Common myeloid progenitor, CD34-positive (primary cell): ENCODE measurements around the gene URI1.

ENCODE experiments used
- CTCF ChIA-PET: fragments of 350-600 bp; sonication (Branson Sonifier 250); formaldehyde crosslinking; loops from one replicate; lab custom pipeline; 2021; ENCODE audit warnings: antibody characterized with exemption; lab: Charles Lee
- POLR2A ChIA-PET: fragments of 350-600 bp; sonication (Branson Sonifier 250); formaldehyde crosslinking; loops from one replicate; lab custom pipeline; 2021; ENCODE audit warnings: antibody characterized with exemption; lab: Charles Lee
- DNase-seq, 3 donors: peaks; one replicate each; pipeline versions ENCODE4 v3.0.0 to v3.0.0-alpha.2; 2013
- H3K27ac ChIP-seq, 2 experiments: 1 replicate in 1 of 2; 2 replicates in 1 of 2; pipeline ENCODE4 v1.7.0; 2013; ENCODE audit warnings: inconsistent platforms in 2 of 2, low read length in 2 of 2, mild to moderate bottlenecking in 2 of 2, low read depth in 1 of 2, moderate library complexity in 1 of 2; ENCODE audit not compliant: severe bottlenecking in 2 of 2, insufficient read depth in 1 of 2, poor library complexity in 1 of 2
- H3K27me3 ChIP-seq, 5 experiments: replicated peaks in 2 of 5; 1 replicate in 3 of 5; 2 replicates in 2 of 5; pipeline versions ENCODE4 v1.6.1 to v1.7.0; 2013; ENCODE audit warnings: low read length in 4 of 5, mild to moderate bottlenecking in 2 of 5, moderate library complexity in 2 of 5, inconsistent platforms in 1 of 5; ENCODE audit not compliant: insufficient read depth in 5 of 5, control insufficient read depth in 4 of 5
- H3K36me3 ChIP-seq, 4 experiments: 1 replicate in 2 of 4; 2 replicates in 2 of 4; pipeline versions ENCODE4 v1.6.1 to v1.7.0; 2013; ENCODE audit warnings: low read length in 3 of 4, control low read depth in 1 of 4, mild to moderate bottlenecking in 1 of 4; ENCODE audit not compliant: control insufficient read depth in 4 of 4, insufficient read depth in 4 of 4
- H3K4me1 ChIP-seq, 4 experiments: 1 replicate in 3 of 4; 2 replicates in 1 of 4; pipeline versions ENCODE4 v1.6.1 to v1.7.1; 2013; ENCODE audit warnings: low read length in 3 of 4, mild to moderate bottlenecking in 3 of 4, control low read depth in 1 of 4, inconsistent platforms in 1 of 4, moderate library complexity in 1 of 4; ENCODE audit not compliant: control insufficient read depth in 4 of 4, insufficient read depth in 4 of 4; ENCODE audit errors: control extremely low read depth in 1 of 4
- H3K4me3 ChIP-seq, 7 experiments: 1 replicate in 4 of 7; 2 replicates in 3 of 7; pipeline versions ENCODE4 v1.5.1 to v1.7.0; 2013; ENCODE audit warnings: mild to moderate bottlenecking in 7 of 7, low read length in 6 of 7, moderate library complexity in 6 of 7, inconsistent platforms in 2 of 7, low read depth in 2 of 7, control low read depth in 1 of 7; ENCODE audit not compliant: insufficient read depth in 4 of 7, control insufficient read depth in 1 of 7; ENCODE audit errors: extremely low read depth in 1 of 7
- H3K9me3 ChIP-seq, 5 experiments: 1 replicate in 4 of 5; 2 replicates in 1 of 5; pipeline versions ENCODE4 v1.6.1 to v1.7.1; 2013; ENCODE audit warnings: low read length in 4 of 5, mild to moderate bottlenecking in 2 of 5, inconsistent platforms in 1 of 5, low read depth in 1 of 5, moderate library complexity in 1 of 5; ENCODE audit not compliant: control insufficient read depth in 4 of 5, insufficient read depth in 2 of 5; ENCODE audit errors: control extremely low read depth in 1 of 5
- WGBS: methylation state at CpG from one replicate; pipeline ENCODE4 v1.1.5; 2013; ENCODE audit not compliant: insufficient coverage; 5-methylcytosine and 5-hydroxymethylcytosine counted together

The URI1 gene

DNA sequence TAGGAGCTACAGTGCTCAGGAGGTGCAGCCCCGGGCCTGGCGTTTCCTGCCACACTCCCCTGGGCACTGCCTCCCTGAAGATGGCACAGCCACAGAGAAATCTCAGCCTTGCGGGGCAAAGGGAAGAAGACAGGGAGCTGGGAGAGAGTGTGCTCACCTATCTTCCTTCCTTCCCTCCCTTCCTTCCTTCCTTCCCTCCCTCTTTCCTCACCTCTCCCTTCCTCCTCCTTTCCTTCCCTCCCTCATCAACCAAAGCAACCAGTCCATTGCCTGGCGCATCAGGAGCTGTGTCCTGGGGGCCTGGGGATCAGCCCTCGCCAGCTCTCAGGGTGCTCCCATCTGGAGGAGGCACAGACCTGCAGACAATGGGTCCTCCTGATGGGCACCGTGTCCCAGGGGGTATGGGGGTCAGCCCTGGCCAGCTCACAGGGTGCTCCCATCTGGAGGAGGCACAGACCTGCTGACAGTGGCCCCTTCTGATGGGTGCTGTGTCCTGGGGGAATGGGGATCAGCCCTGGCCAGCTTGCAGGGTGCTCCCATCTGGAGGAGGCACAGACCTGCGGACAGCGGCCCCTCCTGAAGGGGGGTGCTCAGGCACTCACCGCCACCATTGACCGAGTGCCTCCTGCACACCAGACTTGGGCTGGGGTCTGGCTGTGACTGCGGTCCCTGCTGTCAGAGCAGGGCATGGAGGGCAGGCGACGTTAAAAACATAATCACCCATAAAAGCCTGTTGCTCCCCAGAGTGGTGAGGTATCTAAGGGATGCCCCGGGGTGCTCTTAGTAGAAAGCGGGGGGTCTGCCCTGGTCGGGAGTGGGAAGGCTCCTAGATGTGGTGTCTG lies 120.2 kb downstream of the URI1 start:
- Histone ChIP-seq H3K27me3 (no peaks in the 10 kb centered on the region), H3K27ac (no peak overlapping the region), H3K9me3 (no peaks in the 10 kb centered on the region), H3K4me3 (no peak overlapping the region), H3K36me3 (no peaks in the 10 kb centered on the region), H3K4me1 (peaks cover 0 to 7% (median 5%) of the 10 kb centered on the region in 4 experiments)
- ChIA-PET POLR2A (no interaction called here), CTCF (interaction anchor here (0.6 kb wide), 1 partner anchor 301 kb away, joined by 3 read pairs; no protein-coding TSS in a partner anchor)
- WGBS = 90% methylated on average over 14 of the region's 16 CpGs
- no peak for DNase-seq

GRCh38 chr19:30062907-30063649 lies 121.0 kb downstream of the URI1 start:
- no peak for DNase-seq
- peaks cover 0 to 8% (median 6%) of the 10 kb centered on the region in 4 experiments for H3K4me1 ChIP-seq
- no peaks in the 10 kb centered on the region for H3K9me3 ChIP-seq
- POLR2A ChIA-PET = no interaction called here
- CTCF ChIA-PET = no interaction called here
- H3K4me3 ChIP-seq = no peak overlapping the region
- H3K27ac ChIP-seq = no peak overlapping the region
- no peaks in the 10 kb centered on the region for H3K36me3 ChIP-seq
- H3K27me3 ChIP-seq = no peaks in the 10 kb centered on the region
- WGBS = 100% methylated on average over 4 of the region's 11 CpGs

GRCh38 chr19:30063650-30064347 lies 121.8 kb downstream of the URI1 start:
- H3K27ac ChIP-seq = no peak overlapping the region
- no peak for DNase-seq
- H3K4me1 ChIP-seq = peaks cover 0 to 8% (median 6%) of the 10 kb centered on the region in 4 experiments
- ChIA-PET CTCF (no interaction called here), POLR2A (no interaction called here)
- H3K36me3 ChIP-seq = no peaks in the 10 kb centered on the region
- WGBS = 94% methylated on average over 12 of the region's 13 CpGs
- H3K27me3 ChIP-seq = no peaks in the 10 kb centered on the region
- H3K9me3 ChIP-seq = no peaks in the 10 kb centered on the region
- H3K4me3 ChIP-seq = no peak overlapping the region

- Histone ChIP-seq H3K9me3 (no peaks in the 10 kb centered on the region), H3K27ac (no peak overlapping the region), H3K36me3 (no peaks in the 10 kb centered on the region), H3K4me3 (no peak overlapping the region), H3K4me1 (peaks cover 0 to 8% (median 6%) of the 10 kb centered on the region in 4 experiments), H3K27me3 (no peaks in the 10 kb centered on the region)
- ChIA-PET POLR2A (no interaction called here), CTCF (no interaction called here)
- DNase-seq = no peak
- 84% methylated on average over 16 of the region's 19 CpGs for WGBS
Measured at GRCh38 chr19:30064348-30064699, 122.3 kb downstream of the URI1 start.

GRCh38 chr19:30064771-30065494 lies 122.9 kb downstream of the URI1 start:
- CTCF ChIA-PET = no interaction called here
- H3K36me3 ChIP-seq = no peaks in the 10 kb centered on the region
- H3K4me1 ChIP-seq = peaks cover 0 to 8% (median 6%) of the 10 kb centered on the region in 4 experiments
- no peak overlapping the region for H3K27ac ChIP-seq
- POLR2A ChIA-PET = no interaction called here
- H3K9me3 ChIP-seq = no peaks in the 10 kb centered on the region
- no peaks in the 10 kb centered on the region for H3K27me3 ChIP-seq
- H3K4me3 ChIP-seq = no peak overlapping the region
- 88% methylated on average over 16 of the region's 16 CpGs for WGBS
- no peak for DNase-seq

DNA sequence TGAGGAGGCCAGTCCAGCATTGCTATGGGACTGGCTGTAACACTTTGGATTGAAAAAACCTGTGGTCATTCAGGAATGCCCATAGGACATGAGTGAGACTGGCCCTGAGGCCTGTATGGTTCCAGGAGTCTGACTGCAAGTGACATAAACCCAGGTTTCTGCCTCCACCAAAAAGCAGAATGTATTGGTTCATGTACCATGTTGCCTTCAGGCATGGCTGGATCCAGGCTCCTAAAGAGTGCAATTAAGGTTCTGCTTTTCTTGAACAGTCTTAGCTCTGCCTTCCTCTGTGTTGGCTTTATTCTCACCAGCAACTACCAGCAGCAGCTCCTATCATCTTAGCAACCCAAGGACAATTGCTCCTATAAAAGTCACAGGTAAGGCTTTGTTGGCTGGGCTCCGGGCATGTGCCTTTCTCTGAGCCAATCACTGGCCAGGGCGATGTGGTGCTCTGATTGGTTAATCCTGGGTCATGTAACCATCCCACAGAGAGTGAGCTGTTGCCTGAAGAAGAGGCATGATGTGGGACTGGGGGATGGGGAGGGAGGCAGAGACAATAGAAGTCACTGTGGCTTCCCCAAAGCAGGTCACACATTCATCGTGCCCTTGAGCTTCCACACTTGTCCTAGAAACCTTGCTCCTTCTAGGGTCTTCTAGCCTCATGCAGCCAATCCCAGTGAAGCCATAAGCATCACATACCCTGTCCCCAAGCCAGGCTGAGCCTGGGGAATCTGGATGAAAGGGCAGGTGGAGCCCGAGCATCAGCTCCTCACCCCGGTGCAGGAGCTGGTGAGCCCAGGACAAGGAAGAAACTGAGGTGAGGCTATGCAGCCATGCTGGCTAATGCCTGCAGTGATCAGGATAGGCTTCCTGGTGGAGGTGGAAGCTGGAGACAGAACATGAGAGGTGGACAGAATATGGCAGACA lies 123.9 kb downstream of the URI1 start:
- POLR2A ChIA-PET = no interaction called here
- no peak for DNase-seq
- CTCF ChIA-PET = interaction anchor here (1.4 kb wide), 1 partner anchor 20 kb away, joined by 3 read pairs; no protein-coding TSS in a partner anchor
- H3K9me3 ChIP-seq = no peaks in the 10 kb centered on the region
- H3K27me3 ChIP-seq = no peaks in the 10 kb centered on the region
- no peaks in the 10 kb centered on the region for H3K36me3 ChIP-seq
- H3K4me1 ChIP-seq = peaks cover 0 to 8% (median 6%) of the 10 kb centered on the region in 4 experiments
- 83% methylated on average over 1 of the region's 5 CpGs for WGBS
- H3K27ac ChIP-seq = no peak overlapping the region
- no peak overlapping the region for H3K4me3 ChIP-seq
